ENCODE results near the gene SNRPD3. TPM values are rescaled to one million over a fixed set of nuclear protein-coding genes. Genes with fewer than 3 reads are reported as not detected.
A peak's percentile ranks its signal among the peaks of the same experiment; 100 is the strongest.
"Not testable (repeated sequence)": the region's sequence is repeated elsewhere in the genome, so short reads cannot be mapped to it uniquely, and the experiment has no call there.

Gene SNRPD3
- total RNA-seq, 1 experiment from 2014 or later = 234 TPM

DNA sequence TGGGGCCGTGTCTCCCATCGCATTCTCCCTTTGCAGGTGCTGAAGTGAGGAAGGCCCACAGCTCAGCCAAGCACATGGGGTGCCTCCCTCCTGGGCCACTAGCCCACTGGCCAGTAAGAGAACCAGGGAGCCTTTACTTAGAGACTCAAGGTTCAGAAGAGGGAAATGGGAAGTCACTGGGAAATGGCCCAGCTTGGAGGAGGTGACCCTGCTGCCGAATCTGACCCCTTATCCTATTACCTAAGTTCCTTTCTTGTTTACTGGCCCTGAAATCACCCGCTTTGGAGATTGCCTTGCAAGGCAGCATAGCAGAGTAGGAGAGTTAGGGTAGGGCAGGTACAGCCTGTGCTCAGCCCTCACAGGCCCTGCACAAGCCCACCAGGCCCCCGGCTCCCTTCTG, 36.3 kb upstream of the SNRPD3 start:
- H3K27me3 ChIP-seq (replicated peaks) = no peaks in the 10 kb centered on the region
- DNase-seq (ENCODE audit: low read depth in 1 of 2, low spot score in 2 of 2) = no peak

GRCh38 chr22:24521791-24522245, 34.0 kb upstream of the SNRPD3 start:
- Histone ChIP-seq H3K27me3 (replicated peaks) (no peaks in the 10 kb centered on the region), H3K9me3 (replicated peaks) (no peaks in the 10 kb centered on the region), H3K36me3 (no peaks in the 10 kb centered on the region), H3K27ac (no peak overlapping the region), H3K4me1 (replicated peaks) (peaks cover 11% of the 10 kb centered on the region), H3K4me3 (no peak overlapping the region)
- peak in 1 of 2 experiments; percentile 36 for DNase-seq (ENCODE audit: low read depth in 1 of 2, low spot score in 2 of 2)

More for the DNA sequence above, 36.3 kb upstream of the SNRPD3 start:
- Histone ChIP-seq H3K27ac (no peak overlapping the region), H3K36me3 (no peaks in the 10 kb centered on the region), H3K4me3 (no peak overlapping the region), H3K4me1 (replicated peaks) (peaks cover 20% of the 10 kb centered on the region), H3K9me3 (replicated peaks) (no peaks in the 10 kb centered on the region)

DNA sequence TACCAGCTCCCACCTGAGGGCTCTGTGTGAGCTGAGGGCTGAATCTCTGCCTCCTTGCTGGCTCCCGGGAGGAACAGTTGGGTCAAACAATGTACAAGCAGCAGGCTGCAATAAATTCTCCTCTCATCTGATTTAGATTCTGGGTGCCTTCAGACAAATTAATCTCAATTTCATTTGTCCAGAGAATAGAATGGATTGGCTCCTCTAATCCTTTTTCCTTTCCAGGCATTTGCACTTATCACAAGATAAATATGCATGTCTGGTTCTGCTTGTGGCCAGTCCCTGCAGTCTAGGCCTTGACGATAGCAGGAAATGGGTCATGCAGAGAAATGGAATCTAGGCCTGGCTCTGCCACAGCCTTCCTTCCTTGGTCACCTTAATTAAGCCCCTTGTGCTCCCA, 31.9 kb upstream of the SNRPD3 start:
- H3K27ac ChIP-seq = no peak overlapping the region
- H3K9me3 ChIP-seq (replicated peaks) = no peaks in the 10 kb centered on the region
- no peaks in the 10 kb centered on the region for H3K27me3 ChIP-seq (replicated peaks)
- peaks cover 7% of the 10 kb centered on the region for H3K4me1 ChIP-seq (replicated peaks)
- no peak overlapping the region for H3K4me3 ChIP-seq
- no peaks in the 10 kb centered on the region for H3K36me3 ChIP-seq
- no peak for DNase-seq (ENCODE audit: low read depth in 1 of 2, low spot score in 2 of 2)

DNA sequence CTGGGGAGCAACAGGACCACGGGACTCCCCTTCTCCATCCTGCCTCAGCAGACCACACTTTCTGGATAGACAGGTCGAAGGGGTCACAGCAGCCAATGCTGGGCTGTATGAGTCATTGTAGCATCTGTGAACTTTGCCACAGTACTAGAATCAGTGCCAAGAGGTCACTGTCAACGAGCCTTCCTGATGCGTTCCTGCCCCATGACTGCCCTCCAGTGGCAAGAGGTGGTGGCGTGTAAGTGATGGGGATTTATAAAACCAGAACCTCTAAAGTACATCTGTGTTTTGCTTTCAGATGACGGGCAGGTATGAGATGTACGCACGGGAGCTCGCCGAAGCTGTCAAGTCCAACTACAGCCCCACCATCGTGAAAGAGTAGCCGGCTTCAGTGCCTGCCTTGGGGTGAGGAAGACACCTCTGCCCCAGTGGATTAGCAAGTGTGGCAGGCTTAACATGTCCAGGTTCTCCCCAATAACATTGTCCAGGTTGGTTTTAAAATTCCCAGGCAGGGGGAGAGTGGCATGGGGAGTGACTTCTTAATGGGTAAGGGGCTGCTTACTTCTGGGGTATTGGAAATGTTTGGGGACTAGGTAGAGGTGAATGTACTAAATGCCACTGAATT, 30.3 kb upstream of the SNRPD3 start:
- no peak overlapping the region for H3K27ac ChIP-seq
- H3K4me3 ChIP-seq = no peak overlapping the region
- H3K9me3 ChIP-seq (replicated peaks) = no peaks in the 10 kb centered on the region
- H3K36me3 ChIP-seq = no peaks in the 10 kb centered on the region
- DNase-seq (ENCODE audit: low read depth in 1 of 2, low spot score in 2 of 2) = peak; percentile 62 to 69
- peaks cover 7% of the 10 kb centered on the region for H3K4me1 ChIP-seq (replicated peaks)
- no peaks in the 10 kb centered on the region for H3K27me3 ChIP-seq (replicated peaks)

DNA sequence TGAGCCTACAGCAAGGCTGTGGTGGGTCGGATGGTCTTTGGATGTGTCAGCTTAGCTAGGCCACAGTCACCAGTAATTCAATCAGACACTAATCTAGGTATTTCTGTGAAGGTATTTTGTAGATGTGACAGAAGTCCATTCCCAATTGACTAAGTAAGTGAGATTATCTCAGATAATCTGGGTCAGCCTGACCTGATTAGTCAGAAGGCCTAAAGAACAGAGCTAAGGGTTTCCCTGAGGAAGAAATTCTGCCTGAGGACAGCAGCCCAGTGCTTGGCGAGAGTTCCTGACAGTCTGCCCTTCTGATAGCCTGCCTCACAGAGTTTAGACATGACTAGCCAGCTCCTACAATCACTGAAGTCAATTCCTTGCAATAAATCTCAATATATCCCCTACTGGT, 29.6 kb upstream of the SNRPD3 start:
- Histone ChIP-seq H3K27ac (no peak overlapping the region), H3K4me3 (no peak overlapping the region), H3K9me3 (replicated peaks) (no peaks in the 10 kb centered on the region), H3K36me3 (no peaks in the 10 kb centered on the region), H3K27me3 (replicated peaks) (no peaks in the 10 kb centered on the region), H3K4me1 (replicated peaks) (peaks cover 7% of the 10 kb centered on the region)
- DNase-seq (ENCODE audit: low read depth in 1 of 2, low spot score in 2 of 2) = no peak

GRCh38 chr22:24529898-24530297, 25.9 kb upstream of the SNRPD3 start:
- H3K4me3 ChIP-seq = no peak overlapping the region
- peaks cover 3% of the 10 kb centered on the region; the same call in 1 of the 2 replicates for H3K4me1 ChIP-seq (replicated peaks)
- no peak for DNase-seq (ENCODE audit: low read depth in 1 of 2, low spot score in 2 of 2)
- no peaks in the 10 kb centered on the region for H3K27me3 ChIP-seq (replicated peaks)
- no peak overlapping the region for H3K27ac ChIP-seq
- no peaks in the 10 kb centered on the region for H3K36me3 ChIP-seq
- no peaks in the 10 kb centered on the region for H3K9me3 ChIP-seq (replicated peaks)

- H3K4me1 ChIP-seq (replicated peaks); H3K27me3 ChIP-seq (replicated peaks); H3K27ac ChIP-seq; H3K4me3 ChIP-seq; H3K9me3 ChIP-seq (replicated peaks); DNase-seq (ENCODE audit: low read depth in 1 of 2, low spot score in 2 of 2); H3K36me3 ChIP-seq: not testable (repeated sequence)
Measured at GRCh38 chr22:24530968-24531367, 24.8 kb upstream of the SNRPD3 start.

DNA sequence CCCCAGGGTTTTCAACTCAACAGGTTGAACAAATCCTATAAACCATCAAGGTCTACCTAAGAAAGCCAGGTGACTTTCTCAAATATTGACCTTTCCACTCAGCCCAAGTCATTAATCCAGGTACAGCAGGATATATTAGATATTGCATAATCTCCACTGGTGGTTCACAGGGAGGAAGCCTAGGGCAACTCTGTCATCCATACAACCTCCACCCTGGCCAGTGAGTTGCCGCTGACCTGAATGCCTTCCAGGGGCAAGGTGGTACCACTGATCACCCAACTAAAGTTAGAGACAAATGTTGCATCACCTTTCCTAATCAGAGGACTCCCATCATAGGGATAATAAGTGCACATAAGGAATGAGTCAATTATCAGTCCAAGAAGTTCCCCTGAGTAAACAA, 23.7 kb upstream of the SNRPD3 start:
- Histone ChIP-seq H3K4me1 (replicated peaks) (no peaks in the 10 kb centered on the region), H3K36me3 (no peaks in the 10 kb centered on the region), H3K27ac (no peak overlapping the region), H3K9me3 (replicated peaks) (no peaks in the 10 kb centered on the region), H3K27me3 (replicated peaks) (no peaks in the 10 kb centered on the region), H3K4me3 (no peak overlapping the region)
- no peak for DNase-seq (ENCODE audit: low read depth in 1 of 2, low spot score in 2 of 2)

DNA sequence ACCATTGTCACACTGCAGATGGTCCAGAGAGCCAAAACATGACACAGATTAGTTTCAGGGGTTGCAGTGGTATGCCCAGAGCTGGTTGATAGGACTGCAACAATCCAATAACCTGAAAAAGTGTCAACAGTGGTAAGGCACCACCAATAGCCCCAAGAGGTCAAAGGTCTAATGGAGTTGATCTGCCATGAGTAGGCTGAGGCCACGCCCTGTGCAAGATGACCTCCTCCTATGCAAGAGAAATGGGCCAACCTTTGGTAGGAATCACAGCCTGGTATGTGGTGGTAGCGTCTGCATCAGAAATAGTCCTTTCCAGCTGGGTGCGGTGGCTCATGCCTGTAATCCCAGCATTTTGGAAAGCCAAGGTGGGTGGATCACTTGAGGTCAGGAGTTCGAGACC, 20.5 kb upstream of the SNRPD3 start:
- H3K9me3 ChIP-seq (replicated peaks) = no peaks in the 10 kb centered on the region
- H3K27me3 ChIP-seq (replicated peaks) = no peaks in the 10 kb centered on the region
- DNase-seq (ENCODE audit: low read depth in 1 of 2, low spot score in 2 of 2) = no peak
- no peaks in the 10 kb centered on the region for H3K4me1 ChIP-seq (replicated peaks)
- H3K4me3 ChIP-seq = no peak overlapping the region
- no peak overlapping the region for H3K27ac ChIP-seq
- H3K36me3 ChIP-seq = peaks cover 10% of the 10 kb centered on the region

DNA sequence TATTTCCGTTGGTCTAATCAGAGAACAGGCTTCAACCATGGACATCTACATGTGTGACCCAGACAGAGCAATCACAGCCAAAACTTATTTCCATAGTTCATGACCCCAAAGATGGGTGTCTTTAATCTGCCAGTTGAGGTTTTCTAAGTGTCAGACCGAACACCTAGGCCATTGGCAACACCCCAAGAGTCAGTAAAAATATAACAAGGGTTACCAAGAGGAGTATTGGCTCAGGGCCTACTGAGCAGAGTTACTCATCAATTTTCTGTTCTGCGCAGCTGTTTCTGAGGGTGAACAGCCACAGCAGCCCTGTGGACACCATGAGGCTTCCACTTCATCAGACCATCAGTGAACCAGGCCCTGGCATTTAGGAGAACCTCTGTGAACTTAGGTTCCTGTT, 19.7 kb upstream of the SNRPD3 start:
- H3K36me3 ChIP-seq = peaks cover 17% of the 10 kb centered on the region
- H3K4me1 ChIP-seq (replicated peaks) = no peaks in the 10 kb centered on the region
- H3K27me3 ChIP-seq (replicated peaks) = no peaks in the 10 kb centered on the region
- no peaks in the 10 kb centered on the region for H3K9me3 ChIP-seq (replicated peaks)
- DNase-seq (ENCODE audit: low read depth in 1 of 2, low spot score in 2 of 2) = no peak
- no peak overlapping the region for H3K27ac ChIP-seq
- no peak overlapping the region for H3K4me3 ChIP-seq

DNA sequence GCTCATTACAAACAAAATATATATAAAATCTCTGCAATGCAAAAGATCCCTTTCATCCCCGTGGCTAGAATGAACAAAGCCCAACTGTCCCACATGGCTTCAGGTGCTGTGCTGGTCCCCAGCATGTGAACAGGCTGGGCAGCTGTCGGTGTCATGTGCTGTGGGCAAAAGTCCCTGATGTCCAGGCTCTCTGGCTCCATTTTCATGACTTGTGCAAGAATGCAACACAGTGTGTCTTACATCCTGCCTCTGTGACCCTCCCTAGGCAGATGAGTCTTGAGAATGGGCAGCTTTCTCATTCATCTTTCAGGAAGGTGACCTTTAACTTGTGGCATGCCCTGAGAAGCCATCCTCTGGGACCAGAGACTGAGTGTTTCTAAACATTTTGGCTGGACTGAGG, 15.3 kb upstream of the SNRPD3 start:
- peaks cover 54% of the 10 kb centered on the region for H3K36me3 ChIP-seq
- no peak overlapping the region for H3K4me3 ChIP-seq
- no peaks in the 10 kb centered on the region for H3K9me3 ChIP-seq (replicated peaks)
- no peak overlapping the region for H3K27ac ChIP-seq
- no peaks in the 10 kb centered on the region for H3K27me3 ChIP-seq (replicated peaks)
- no peak for DNase-seq (ENCODE audit: low read depth in 1 of 2, low spot score in 2 of 2)
- no peaks in the 10 kb centered on the region for H3K4me1 ChIP-seq (replicated peaks)

GRCh38 chr22:24541681-24542515, 13.9 kb upstream of the SNRPD3 start:
- H3K27ac ChIP-seq = no peak overlapping the region
- H3K4me3 ChIP-seq = no peak overlapping the region
- DNase-seq (ENCODE audit: low read depth in 1 of 2, low spot score in 2 of 2) = no peak
- H3K9me3 ChIP-seq (replicated peaks) = no peaks in the 10 kb centered on the region
- H3K36me3 ChIP-seq = peaks cover 64% of the 10 kb centered on the region
- no peaks in the 10 kb centered on the region for H3K4me1 ChIP-seq (replicated peaks)
- no peaks in the 10 kb centered on the region for H3K27me3 ChIP-seq (replicated peaks)

DNA sequence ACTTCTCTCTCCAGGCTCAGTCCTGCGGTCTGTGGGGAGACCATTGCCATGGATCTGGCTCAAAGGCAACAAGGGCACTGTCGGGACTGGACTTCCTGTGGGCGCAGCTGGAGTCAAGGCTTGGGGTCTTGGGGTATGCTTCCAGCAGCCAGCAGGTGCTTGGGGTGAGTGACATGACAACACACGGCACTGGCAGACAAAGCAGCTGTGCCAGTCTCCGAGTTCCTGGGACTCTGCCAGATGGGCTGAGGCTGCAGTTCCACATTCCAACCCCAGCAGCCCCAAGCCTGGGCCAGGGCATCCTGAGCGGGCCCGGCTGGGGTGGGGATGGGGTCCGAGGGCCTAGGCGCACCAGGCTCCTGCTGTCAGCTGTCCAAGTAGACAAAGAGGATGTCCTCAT, 13.2 kb upstream of the SNRPD3 start:
- Histone ChIP-seq H3K36me3 (peaks cover 72% of the 10 kb centered on the region), H3K4me1 (replicated peaks) (no peaks in the 10 kb centered on the region), H3K27me3 (replicated peaks) (no peaks in the 10 kb centered on the region), H3K4me3 (no peak overlapping the region), H3K9me3 (replicated peaks) (no peaks in the 10 kb centered on the region), H3K27ac (no peak overlapping the region)
- DNase-seq (ENCODE audit: low read depth in 1 of 2, low spot score in 2 of 2) = no peak

DNA sequence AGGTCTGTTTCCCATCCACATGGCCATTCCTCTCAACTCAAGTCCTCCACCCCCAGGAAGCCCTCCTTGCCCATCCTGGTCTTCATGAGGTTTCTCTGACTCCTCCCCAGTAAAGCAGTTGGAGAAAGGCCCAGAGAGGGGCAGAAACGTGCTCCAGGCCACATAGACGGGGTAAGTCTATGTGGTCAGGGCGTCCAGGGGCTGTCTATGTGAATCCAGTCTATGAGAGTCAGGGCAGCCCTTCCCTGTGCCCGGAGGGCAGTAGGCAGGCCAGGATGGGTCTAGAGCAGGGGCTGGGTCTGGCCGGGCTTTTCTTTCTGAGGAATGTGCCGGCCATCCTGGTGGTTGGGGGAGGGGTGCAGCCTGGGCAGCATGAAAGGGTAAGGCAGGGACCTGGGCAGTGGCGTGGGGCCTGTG, 12.6 kb upstream of the SNRPD3 start:
- Histone ChIP-seq H3K4me3 (no peak overlapping the region), H3K27ac (no peak overlapping the region), H3K27me3 (replicated peaks) (no peaks in the 10 kb centered on the region), H3K36me3 (peaks cover 77% of the 10 kb centered on the region), H3K4me1 (replicated peaks) (no peaks in the 10 kb centered on the region), H3K9me3 (replicated peaks) (no peaks in the 10 kb centered on the region)
- no peak for DNase-seq (ENCODE audit: low read depth in 1 of 2, low spot score in 2 of 2)

Data from SJSA1 (cell line).